Common myeloid progenitor, CD34-positive (primary cell): ENCODE results near the gene NRP2.

Experiments used
- CTCF ChIA-PET: fragments of 350-600 bp; sonication (Branson Sonifier 250); formaldehyde crosslinking; loops from one replicate; lab custom pipeline; 2021; ENCODE audit warnings: antibody characterized with exemption; lab: Charles Lee
- POLR2A ChIA-PET: fragments of 350-600 bp; sonication (Branson Sonifier 250); formaldehyde crosslinking; loops from one replicate; lab custom pipeline; 2021; ENCODE audit warnings: antibody characterized with exemption; lab: Charles Lee
- DNase-seq, 3 donors: peaks; one replicate each; pipeline versions ENCODE4 v3.0.0 to v3.0.0-alpha.2; 2013
- H3K27ac ChIP-seq, 2 experiments: 1 replicate in 1 of 2; 2 replicates in 1 of 2; pipeline ENCODE4 v1.7.0; 2013; ENCODE audit warnings: inconsistent platforms in 2 of 2, low read length in 2 of 2, mild to moderate bottlenecking in 2 of 2, low read depth in 1 of 2, moderate library complexity in 1 of 2; ENCODE audit not compliant: severe bottlenecking in 2 of 2, insufficient read depth in 1 of 2, poor library complexity in 1 of 2
- H3K27me3 ChIP-seq, 5 experiments: replicated peaks in 2 of 5; 1 replicate in 3 of 5; 2 replicates in 2 of 5; pipeline versions ENCODE4 v1.6.1 to v1.7.0; 2013; ENCODE audit warnings: low read length in 4 of 5, mild to moderate bottlenecking in 2 of 5, moderate library complexity in 2 of 5, inconsistent platforms in 1 of 5; ENCODE audit not compliant: insufficient read depth in 5 of 5, control insufficient read depth in 4 of 5
- H3K36me3 ChIP-seq, 4 experiments: 1 replicate in 2 of 4; 2 replicates in 2 of 4; pipeline versions ENCODE4 v1.6.1 to v1.7.0; 2013; ENCODE audit warnings: low read length in 3 of 4, control low read depth in 1 of 4, mild to moderate bottlenecking in 1 of 4; ENCODE audit not compliant: control insufficient read depth in 4 of 4, insufficient read depth in 4 of 4
- H3K4me1 ChIP-seq, 4 experiments: 1 replicate in 3 of 4; 2 replicates in 1 of 4; pipeline versions ENCODE4 v1.6.1 to v1.7.1; 2013; ENCODE audit warnings: low read length in 3 of 4, mild to moderate bottlenecking in 3 of 4, control low read depth in 1 of 4, inconsistent platforms in 1 of 4, moderate library complexity in 1 of 4; ENCODE audit not compliant: control insufficient read depth in 4 of 4, insufficient read depth in 4 of 4; ENCODE audit errors: control extremely low read depth in 1 of 4
- H3K4me3 ChIP-seq, 7 experiments: 1 replicate in 4 of 7; 2 replicates in 3 of 7; pipeline versions ENCODE4 v1.5.1 to v1.7.0; 2013; ENCODE audit warnings: mild to moderate bottlenecking in 7 of 7, low read length in 6 of 7, moderate library complexity in 6 of 7, inconsistent platforms in 2 of 7, low read depth in 2 of 7, control low read depth in 1 of 7; ENCODE audit not compliant: insufficient read depth in 4 of 7, control insufficient read depth in 1 of 7; ENCODE audit errors: extremely low read depth in 1 of 7
- H3K9me3 ChIP-seq, 5 experiments: 1 replicate in 4 of 5; 2 replicates in 1 of 5; pipeline versions ENCODE4 v1.6.1 to v1.7.1; 2013; ENCODE audit warnings: low read length in 4 of 5, mild to moderate bottlenecking in 2 of 5, inconsistent platforms in 1 of 5, low read depth in 1 of 5, moderate library complexity in 1 of 5; ENCODE audit not compliant: control insufficient read depth in 4 of 5, insufficient read depth in 2 of 5; ENCODE audit errors: control extremely low read depth in 1 of 5
- WGBS: methylation state at CpG from one replicate; pipeline ENCODE4 v1.1.5; 2013; ENCODE audit not compliant: insufficient coverage; 5-methylcytosine and 5-hydroxymethylcytosine counted together

The NRP2 gene

DNA sequence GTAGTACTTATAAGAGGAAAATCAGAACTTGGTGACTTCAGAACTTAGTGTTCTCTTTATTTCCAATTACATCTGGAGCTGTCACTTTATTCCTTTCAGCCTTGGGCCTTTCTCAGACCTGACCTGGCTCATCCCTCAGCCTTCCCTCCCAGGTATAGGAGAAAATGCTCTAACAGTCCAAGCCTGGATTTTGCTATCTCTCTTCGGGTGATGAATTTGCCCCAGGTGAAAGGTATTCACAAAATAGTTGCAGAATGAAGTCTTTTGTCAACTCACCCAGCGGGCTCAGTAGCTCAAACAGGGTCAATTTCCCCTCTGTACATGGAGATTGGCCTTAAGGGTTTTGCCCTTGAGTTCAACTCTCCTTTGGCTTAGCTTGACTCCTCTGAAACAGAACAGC, 12.0 kb downstream of the NRP2 start:
- H3K4me3 ChIP-seq = no peak overlapping the region
- H3K36me3 ChIP-seq = no peaks in the 10 kb centered on the region
- CTCF ChIA-PET = interaction anchor here (0.7 to 1.0 kb wide), 2 partner anchors 12 to 17 kb away, joined by 3 to 4 read pairs; partner anchors contain the start of gene NRP2
- POLR2A ChIA-PET = interaction anchor here (0.6 kb wide), 1 partner anchor 23 kb away, joined by 4 read pairs; no protein-coding TSS in a partner anchor
- no peaks in the 10 kb centered on the region for H3K9me3 ChIP-seq
- peaks cover 0 to 16% (median 2%) of the 10 kb centered on the region in 5 experiments for H3K27me3 ChIP-seq
- DNase-seq = no peak
- no peak overlapping the region for H3K27ac ChIP-seq
- WGBS = 100% methylated on average over 2 of the region's 2 CpGs
- H3K4me1 ChIP-seq = peaks cover 0 to under 1% (median 0%) of the 10 kb centered on the region in 4 experiments

GRCh38 chr2:205695460-205695991, 13.2 kb downstream of the NRP2 start:
- H3K27me3 ChIP-seq = peaks cover 0 to 13% (median 0%) of the 10 kb centered on the region in 5 experiments
- H3K4me3 ChIP-seq = no peak overlapping the region
- ChIA-PET CTCF (interaction anchor here (0.9 to 1.7 kb wide), 2 partner anchors 11 to 751 kb away, joined by 3 to 6 read pairs; no protein-coding TSS in a partner anchor), POLR2A (interaction anchor here (0.6 kb wide), 1 partner anchor 259 kb away, joined by 7 read pairs; no protein-coding TSS in a partner anchor)
- H3K27ac ChIP-seq = no peak overlapping the region
- WGBS = 86% methylated on average over 2 of the region's 3 CpGs
- peaks cover 3 to 13% (median 7%) of the 10 kb centered on the region in 4 experiments for H3K4me1 ChIP-seq
- no peak for DNase-seq
- no peaks in the 10 kb centered on the region for H3K9me3 ChIP-seq
- no peaks in the 10 kb centered on the region for H3K36me3 ChIP-seq

- WGBS = 97% methylated on average over 9 of the region's 11 CpGs
- Histone ChIP-seq H3K36me3 (no peaks in the 10 kb centered on the region), H3K27me3 (peaks cover 0 to 10% (median 0%) of the 10 kb centered on the region in 5 experiments), H3K9me3 (no peaks in the 10 kb centered on the region), H3K4me3 (no peak overlapping the region), H3K4me1 (peaks cover 3 to 16% (median 7%) of the 10 kb centered on the region in 4 experiments), H3K27ac (no peak overlapping the region)
- DNase-seq = no peak
- CTCF ChIA-PET = interaction anchor here (1.7 kb wide), 1 partner anchor 11 kb away, joined by 6 read pairs; no protein-coding TSS in a partner anchor
- POLR2A ChIA-PET = no interaction called here
Measured at GRCh38 chr2:205696331-205696926, 14.1 kb downstream of the NRP2 start.

DNA sequence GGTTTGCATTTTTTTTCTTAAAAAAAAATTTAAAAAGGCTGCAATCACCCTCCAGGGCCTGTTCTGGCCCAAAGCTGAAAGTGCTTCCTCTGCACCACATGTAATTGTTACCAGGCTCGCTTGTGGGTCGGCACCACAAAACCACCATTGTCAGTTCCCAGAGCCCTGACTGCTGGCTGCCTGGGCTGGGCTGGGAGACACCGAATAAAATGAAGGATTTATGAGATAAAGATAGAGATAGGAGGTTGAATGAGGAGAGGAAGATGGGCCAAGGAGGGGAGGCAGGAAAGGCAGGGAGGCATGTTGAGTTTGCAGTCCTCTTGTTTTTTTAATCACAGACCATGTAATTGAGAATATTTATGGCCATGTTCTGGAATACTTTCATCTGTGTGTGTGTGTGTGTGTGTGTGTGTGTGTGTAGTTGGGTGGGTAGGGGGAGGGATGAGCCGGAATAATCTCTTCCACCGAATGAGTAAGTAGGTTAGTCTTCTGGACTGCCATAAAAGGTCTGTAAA, 14.7 kb downstream of the NRP2 start:
- Histone ChIP-seq H3K27ac (no peak overlapping the region), H3K4me3 (no peak overlapping the region), H3K4me1 (peaks cover 3 to 16% (median 7%) of the 10 kb centered on the region in 4 experiments), H3K9me3 (no peaks in the 10 kb centered on the region), H3K36me3 (no peaks in the 10 kb centered on the region), H3K27me3 (peaks cover 0 to 8% (median 0%) of the 10 kb centered on the region in 5 experiments)
- DNase-seq = no peak
- WGBS = 43% methylated on average over 1 of the region's 5 CpGs
- ChIA-PET CTCF (no interaction called here), POLR2A (no interaction called here)

DNA sequence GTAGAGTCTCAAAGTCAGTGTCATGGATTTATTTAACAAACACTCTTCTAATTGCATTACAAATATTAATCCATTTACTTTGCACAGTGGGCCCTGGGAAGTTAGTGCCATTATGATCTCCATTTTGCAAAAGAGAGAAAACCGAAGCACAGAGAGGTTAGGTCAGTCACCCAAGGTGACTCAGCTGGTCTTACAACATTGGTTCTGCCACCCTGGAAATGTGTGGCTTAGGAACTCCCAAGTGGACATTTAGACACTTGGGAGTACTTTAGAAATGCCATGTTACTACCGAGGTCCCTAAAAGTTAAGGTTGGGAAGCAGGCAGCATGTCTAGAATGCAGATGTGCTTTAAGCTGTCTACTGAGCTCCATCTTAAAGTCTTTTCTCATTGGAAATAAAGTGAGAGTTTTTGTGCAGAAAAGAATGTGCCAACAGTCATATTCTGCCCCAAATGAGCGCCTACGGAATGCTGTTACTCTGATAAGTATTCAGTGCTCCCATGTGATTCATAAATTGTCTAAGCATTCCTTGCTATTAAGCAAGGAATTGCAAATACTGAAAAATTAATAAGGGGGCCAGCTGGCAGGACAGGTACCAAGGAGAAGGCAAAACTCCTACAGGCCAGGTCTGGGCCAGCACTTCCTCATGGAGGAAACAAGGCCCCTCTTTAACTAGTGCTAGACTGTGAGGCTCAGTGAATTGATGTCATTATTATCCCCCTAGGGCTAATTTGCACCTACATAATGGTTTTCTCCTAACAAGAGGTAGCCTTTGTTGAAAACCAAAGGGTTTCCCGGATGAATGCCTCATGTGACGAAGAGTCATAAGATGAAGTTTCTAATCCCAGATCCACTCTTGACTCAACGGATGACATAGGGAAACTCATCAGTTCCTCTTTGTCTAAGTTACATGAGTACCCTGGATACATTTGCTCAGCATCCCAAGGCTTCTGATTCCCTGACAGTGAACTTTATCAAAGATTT, 16.3 kb downstream of the NRP2 start:
- Histone ChIP-seq H3K4me1 (peaks cover 3 to 16% (median 7%) of the 10 kb centered on the region in 4 experiments), H3K36me3 (no peaks in the 10 kb centered on the region), H3K27ac (no peak overlapping the region), H3K27me3 (peaks cover 0 to 2% (median 0%) of the 10 kb centered on the region in 5 experiments), H3K9me3 (no peaks in the 10 kb centered on the region), H3K4me3 (no peak overlapping the region)
- 94% methylated on average over 7 of the region's 7 CpGs for WGBS
- DNase-seq = no peak
- CTCF ChIA-PET = interaction anchor here (0.6 to 1.3 kb wide), 2 partner anchors 11 to 17 kb away, joined by 3 read pairs; no protein-coding TSS in a partner anchor
- POLR2A ChIA-PET = no interaction called here

DNA sequence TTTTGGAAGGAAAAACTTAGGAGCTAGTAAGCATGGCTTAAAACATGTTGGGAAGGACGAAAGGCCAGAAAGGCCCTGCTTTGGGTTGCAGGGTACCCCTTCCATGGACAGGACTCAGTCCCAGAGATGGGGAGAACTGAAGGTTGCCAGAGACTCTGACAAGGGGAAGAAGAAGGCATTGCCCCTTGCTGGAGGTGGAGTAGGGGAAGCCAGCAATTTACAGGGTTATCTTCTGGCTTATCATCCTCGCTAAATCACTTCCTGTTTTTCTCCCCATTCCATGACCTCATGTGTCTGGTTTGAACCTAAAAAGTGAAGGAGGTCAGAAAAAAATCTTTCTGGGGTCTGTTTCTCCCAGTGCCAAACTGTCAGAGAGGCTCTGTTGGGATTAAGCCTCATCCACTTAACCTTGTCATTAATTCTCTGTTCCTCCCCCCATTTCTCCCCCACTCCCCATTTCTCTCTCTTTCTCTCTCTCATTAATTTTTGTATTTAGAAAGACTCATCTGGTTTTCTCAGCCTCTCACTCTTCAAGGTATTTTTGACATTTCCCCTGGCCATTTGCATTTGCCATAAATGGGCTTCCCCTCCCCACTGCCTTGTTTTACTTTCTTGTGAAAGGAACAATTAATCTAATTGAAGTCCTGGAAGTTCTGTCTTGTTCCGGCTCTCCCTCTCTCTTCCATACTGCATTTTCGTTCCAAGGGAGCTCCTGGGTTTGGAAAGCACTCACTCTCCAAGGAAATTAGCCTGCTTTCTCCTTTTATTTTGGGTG, 17.4 kb downstream of the NRP2 start:
- ChIA-PET POLR2A (no interaction called here), CTCF (interaction anchor here (1.3 kb wide), 1 partner anchor 12 kb away, joined by 3 read pairs; no protein-coding TSS in a partner anchor)
- Histone ChIP-seq H3K4me1 (peaks cover 3 to 16% (median 7%) of the 10 kb centered on the region in 4 experiments), H3K9me3 (no peaks in the 10 kb centered on the region), H3K36me3 (no peaks in the 10 kb centered on the region), H3K27me3 (no peaks in the 10 kb centered on the region), H3K4me3 (no peak overlapping the region), H3K27ac (no peak overlapping the region)
- peak in 2 of 3 donors; percentile 32 to 36 for DNase-seq
- WGBS = 95% methylated on average over 3 of the region's 4 CpGs
